HCT116 (cell line): ENCODE measurements around the gene ERCC4. TPM values are rescaled to one million over a fixed set of nuclear protein-coding genes. Genes with fewer than 3 reads are reported as not detected.

Experiments
- ATAC-seq: fragments of 200-7000 bp; cut with Tn5 transposase; 2 replicates; pipeline ENCODE4 v1.9.1; 2020; ENCODE audit warnings: mild to moderate bottlenecking, moderate library complexity
- BruUV-seq: library from RNA; stranded (reverse); fragments of 400-500 nt; replicated peaks from 2 replicates; lab custom pipeline; 2021; lab: Mats Ljungman, UMichigan
- CTCF ChIA-PET: fragments of 300-600 bp; sonication (Branson Sonifier 250); formaldehyde crosslinking; loops from one replicate; lab custom pipeline; 2021; ENCODE audit warnings: antibody characterized with exemption; lab: Charles Lee
- POLR2A ChIA-PET: fragments of 300-600, 350-600 bp; sonication (Branson Sonifier 250); formaldehyde crosslinking; loops from one replicate; lab custom pipeline; 2021; ENCODE audit warnings: antibody characterized with exemption; lab: Charles Lee
- RAD21 ChIA-PET, 2 experiments: fragments of 300-600 bp; sonication (Branson Sonifier 250); formaldehyde crosslinking; loops; one replicate each; lab custom pipeline; 2023; ENCODE audit warnings: low total read pairs in 2 of 2; ENCODE audit not compliant: uncharacterized antibody in 2 of 2, unreplicated experiment in 2 of 2, low non-redundant PET in 1 of 2; lab: Charles Lee
- DNase-seq: peaks from one replicate; pipeline ENCODE4 v3.0.0-alpha.2; 2010; ENCODE audit warnings: low read depth, low spot score
- H2AFZ ChIP-seq: fragments of 200-600 bp; shearing (Covaris generic), sonication (generic); 2 replicates; pipeline ENCODE4 v1.6.1; 2017; ENCODE audit warnings: low read depth, mixed run types, mixed read lengths, antibody characterized with exemption, low read length; ENCODE audit not compliant: poor library complexity, severe bottlenecking
- H3K27ac ChIP-seq: 2 replicates; pipeline ENCODE4 v1.5.1; 2012; ENCODE audit warnings: low read depth, low read length
- H3K27me3 ChIP-seq: fragments of 200-600 bp; sonication (generic); 2 replicates; pipeline ENCODE4 v1.6.1; 2016; ENCODE audit warnings: mixed run types, low read length, mixed read lengths; ENCODE audit not compliant: insufficient read depth
- H3K36me3 ChIP-seq, 2 experiments: fragments of 200-500 bp in 1 of 2; fragments of 200-600 bp in 1 of 2; sonication (Bioruptor generic) in 1 of 2; sonication (generic) in 1 of 2; 2 replicates each; pipeline versions ENCODE4 v1.5.1 to v1.6.1; 2014 to 2016; ENCODE audit warnings: low read length in 2 of 2, inconsistent platforms in 1 of 2, mixed read lengths in 1 of 2, mixed run types in 1 of 2; ENCODE audit not compliant: insufficient read depth in 2 of 2, control insufficient read depth in 1 of 2
- H3K4me1 ChIP-seq, 2 experiments: fragments of 200-600 bp in 1 of 2; sonication (generic) in 1 of 2; 2 replicates each; pipeline versions ENCODE4 v1.5.1 to v1.6.1; 2012 to 2017; ENCODE audit warnings: low read length in 2 of 2, inconsistent platforms in 1 of 2, mild to moderate bottlenecking in 1 of 2, mixed read lengths in 1 of 2, mixed run types in 1 of 2, moderate library complexity in 1 of 2; ENCODE audit not compliant: insufficient read depth in 2 of 2, control insufficient read depth in 1 of 2
- H3K4me2 ChIP-seq: fragments of 200-600 bp; sonication (generic); 2 replicates; pipeline ENCODE4 v1.6.1; 2017; ENCODE audit warnings: mixed run types, low read length, mixed read lengths
- H3K4me3 ChIP-seq, 2 experiments: fragments of 200-600 bp in 1 of 2; sonication (generic) in 1 of 2; replicated peaks in 1 of 2; 2 replicates each; pipeline ENCODE4 v1.5.1; 2011 to 2016; ENCODE audit warnings: low read length in 2 of 2, control low read depth in 1 of 2, low read depth in 1 of 2, mild to moderate bottlenecking in 1 of 2, mixed read lengths in 1 of 2, mixed run types in 1 of 2
- H3K79me2 ChIP-seq: fragments of 200-600 bp; sonication (generic); 2 replicates; pipeline ENCODE4 v1.6.1; 2017; ENCODE audit warnings: mild to moderate bottlenecking, mixed run types, low read length, moderate library complexity, mixed read lengths; ENCODE audit not compliant: insufficient read depth
- H3K9ac ChIP-seq: fragments of 200-600 bp; sonication (generic); 2 replicates; pipeline ENCODE4 v1.6.1; 2016; ENCODE audit warnings: low read length, mixed read lengths
- H3K9me2 ChIP-seq: fragments of 200-600 bp; sonication (generic), shearing (Covaris generic); 2 replicates; pipeline ENCODE4 v1.6.1; 2017; ENCODE audit warnings: mixed run types, mild to moderate bottlenecking, moderate library complexity; ENCODE audit not compliant: insufficient read depth
- H3K9me3 ChIP-seq, 2 experiments: fragments of 200-500 bp in 1 of 2; fragments of 200-600 bp in 1 of 2; sonication (Bioruptor generic) in 1 of 2; sonication (generic) in 1 of 2; 2 replicates each; pipeline ENCODE4 v1.6.1; 2014 to 2017; ENCODE audit warnings: low read length in 2 of 2, mixed read lengths in 2 of 2, inconsistent platforms in 1 of 2, low read depth in 1 of 2, mild to moderate bottlenecking in 1 of 2, mixed run types in 1 of 2, moderate library complexity in 1 of 2; ENCODE audit not compliant: control insufficient read depth in 1 of 2, insufficient read depth in 1 of 2
- H4K20me1 ChIP-seq: fragments of 200-600 bp; sonication (generic), shearing (Covaris generic); 2 replicates; pipeline ENCODE4 v1.6.1; 2017; ENCODE audit warnings: mixed run types, mild to moderate bottlenecking, moderate library complexity; ENCODE audit not compliant: insufficient read depth
- CBX3 ChIP-seq: IDR thresholded peaks from 2 replicates; pipeline ENCODE4 v1.6.1; 2012; ENCODE audit warnings: low read depth
- CEBPB ChIP-seq: IDR thresholded peaks from 2 replicates; pipeline ENCODE4 v1.6.1; 2012; ENCODE audit warnings: low read depth
- CTCF ChIP-seq, 3 experiments: fragments of 200-600 bp in 1 of 3; sonication (generic) in 1 of 3; IDR thresholded peaks in 2 of 3; conservative IDR thresholded peaks in 1 of 3; 2 replicates each; pipeline ENCODE4 v1.5.1; 2012 to 2017; ENCODE audit warnings: low read depth in 2 of 3, low read length in 2 of 3, antibody characterized with exemption in 1 of 3, borderline replicate concordance in 1 of 3, control low read depth in 1 of 3, mild to moderate bottlenecking in 1 of 3, mixed read lengths in 1 of 3, mixed run types in 1 of 3, moderate library complexity in 1 of 3; ENCODE audit not compliant: insufficient read depth in 1 of 3
- EGR1 ChIP-seq: IDR thresholded peaks from 2 replicates; pipeline ENCODE4 v1.6.1; 2012; ENCODE audit warnings: low read depth
- ELF1 ChIP-seq: IDR thresholded peaks from 2 replicates; pipeline ENCODE4 v1.6.1; 2012; ENCODE audit warnings: low read depth, borderline replicate concordance
- EZH2phosphoT487 ChIP-seq: fragments of 200-600 bp; IDR thresholded peaks from 2 replicates; pipeline ENCODE4 v1.6.1; 2018; ENCODE audit warnings: antibody characterized with exemption, borderline replicate concordance
- FOSL1 ChIP-seq: IDR thresholded peaks from 2 replicates; pipeline ENCODE4 v1.6.1; 2012; ENCODE audit warnings: low read depth
- JUND ChIP-seq: IDR thresholded peaks from 2 replicates; pipeline ENCODE4 v1.6.1; 2012
- POLR2A ChIP-seq: IDR thresholded peaks from 2 replicates; pipeline ENCODE4 v1.7.0; 2011; ENCODE audit warnings: borderline replicate concordance; ENCODE audit not compliant: insufficient read depth, insufficient read length; ENCODE audit errors: extremely low read depth
- POLR2AphosphoS5 ChIP-seq: IDR thresholded peaks from 2 replicates; pipeline ENCODE4 v1.6.1; 2011; ENCODE audit warnings: mild to moderate bottlenecking, low read depth, low read length, moderate library complexity
- RAD21 ChIP-seq: IDR thresholded peaks from 2 replicates; pipeline ENCODE4 v1.6.1; 2012; ENCODE audit warnings: low read depth, mild to moderate bottlenecking
- REST ChIP-seq: IDR thresholded peaks from 2 replicates; pipeline ENCODE4 v1.6.1; 2012; ENCODE audit warnings: low read depth
- SIN3A ChIP-seq: IDR thresholded peaks from 2 replicates; pipeline ENCODE4 v1.6.1; 2012; ENCODE audit warnings: low read depth
- SP1 ChIP-seq: IDR thresholded peaks from 2 replicates; pipeline ENCODE4 v1.6.1; 2012; ENCODE audit warnings: low read depth
- SRF ChIP-seq: IDR thresholded peaks from 2 replicates; pipeline ENCODE4 v1.6.1; 2012; ENCODE audit warnings: low read depth
- TCF7L2 ChIP-seq: IDR thresholded peaks from 2 replicates; pipeline ENCODE4 v1.7.0; 2011; ENCODE audit warnings: borderline replicate concordance, inconsistent platforms; ENCODE audit not compliant: insufficient read depth, insufficient read length; ENCODE audit errors: extremely low read depth
- YY1 ChIP-seq: IDR thresholded peaks from 2 replicates; pipeline ENCODE4 v1.6.1; 2011; ENCODE audit warnings: low read length, low read depth, moderate library complexity, mild to moderate bottlenecking; ENCODE audit not compliant: insufficient replicate concordance; ENCODE audit errors: extremely low read depth
- ZBTB33 ChIP-seq: IDR thresholded peaks from 2 replicates; pipeline ENCODE4 v1.6.1; 2011; ENCODE audit warnings: mild to moderate bottlenecking, low read length, moderate library complexity; ENCODE audit not compliant: insufficient replicate concordance; ENCODE audit errors: extremely low read depth
- ZFX ChIP-seq: fragments of 450-650 bp; IDR thresholded peaks from 2 replicates; pipeline ENCODE4 v1.6.1; 2017
- ZNF274 ChIP-seq: fragments of 200-500 bp; sonication (Bioruptor generic); IDR thresholded peaks from 2 replicates; pipeline ENCODE4 v1.6.1; 2014; ENCODE audit warnings: mild to moderate bottlenecking, low read depth, low read length, inconsistent platforms
- intact Hi-C: fragments of 100-400 bp; cut with micrococcal nuclease; formaldehyde crosslinking; loops from 2 replicates; pipeline ENCODE4 v1.10.0; 2022
- total RNA-seq: library from RNA; stranded (reverse); gene quantifications from one replicate; pipeline ENCODE4 v1.2.1, GENCODE V29; 2021; ENCODE audit not compliant: unreplicated experiment

Gene ERCC4
- total RNA-seq, 1 experiment from 2014 or later, result 10.4 TPM

- Histone ChIP-seq H3K4me3 (no peak overlapping the region), H3K79me2 (no peaks in the 10 kb centered on the region)
- TF ChIP-seq JUND (no peak), EGR1 (no peak), POLR2AphosphoS5 (no peak), TCF7L2 (no peak), SRF (no peak), SIN3A (no peak), RAD21 (no peak), REST (no peak), CBX3 (no peak), EZH2phosphoT487 (no peak), ZFX (no peak), CTCF (IDR thresholded peaks at IDR 0.05 in 2 of 3, conservative IDR thresholded peaks at IDR 0.05 in 1 of 3; ENCODE audit: borderline replicate concordance in 1 of 3, insufficient read depth in 1 of 3, low read depth in 2 of 3, low read length in 2 of 3) (no peak), ZNF274 (no peak), POLR2A (no peak), ELF1 (no peak), CEBPB (no peak), FOSL1 (no peak), YY1 (no peak), ZBTB33 (no peak), SP1 (no peak)
- TF ChIP-seq, all 23 proteins: peak for 0
- BruUV-seq, result no TSS peak
- Histone ChIP-seq H3K9me3 (0 out of 4 replicates have a peak, but pooled peaks cover 0 to 5% of the 10 kb centered on the region in 2 experiments), H3K27ac (no peak overlapping the region), H2AFZ (no peak overlapping the region), H3K9ac (no peak overlapping the region), H3K27me3 (no peaks in the 10 kb centered on the region; the same call in 1 of the 2 replicates), H4K20me1 (no peaks in the 10 kb centered on the region), H3K36me3 (no peaks in the 10 kb centered on the region), H3K4me2 (no peak overlapping the region), H3K9me2 (no peaks in the 10 kb centered on the region), H3K4me1 (no peaks in the 10 kb centered on the region)
- intact Hi-C loops, result loop anchor here (1.0 kb wide), 1 partner anchor 15 kb away; no protein-coding TSS in a partner anchor
- POLR2A ChIA-PET, result no interaction called here
- DNase-seq (no peak), ATAC-seq (no peak)
- CTCF ChIA-PET, result interaction anchor here (0.9 to 2.7 kb wide), 3 partner anchors 9 to 116 kb away, joined by 3 to 8 read pairs (median 3); no protein-coding TSS in a partner anchor
- RAD21 ChIA-PET, result no interaction called here
These were observed 36.7 kb upstream of the ERCC4 start for GRCh38 chr16:13883276-13883675.
